LNCaP clone FGC (cell line): ENCODE results near the gene SH3BGRL2.

Experiments used
- DNase-seq: peaks from one replicate; pipeline ENCODE4 v3.0.0-alpha.2; 2011; ENCODE audit warnings: low read depth
- H3K4me3 ChIP-seq: 2 replicates; pipeline ENCODE4 v1.5.1; 2011; ENCODE audit warnings: mild to moderate bottlenecking, low read depth, low read length, control low read depth
- TF ChIP-seq, protein P1 (sequence below): IDR thresholded peaks from 2 replicates; pipeline ENCODE4 v1.5.1; 2012; ENCODE audit warnings: mild to moderate bottlenecking; ENCODE audit not compliant: control insufficient read depth, insufficient read depth; ENCODE audit errors: extremely low read depth

The SH3BGRL2 gene

DNA sequence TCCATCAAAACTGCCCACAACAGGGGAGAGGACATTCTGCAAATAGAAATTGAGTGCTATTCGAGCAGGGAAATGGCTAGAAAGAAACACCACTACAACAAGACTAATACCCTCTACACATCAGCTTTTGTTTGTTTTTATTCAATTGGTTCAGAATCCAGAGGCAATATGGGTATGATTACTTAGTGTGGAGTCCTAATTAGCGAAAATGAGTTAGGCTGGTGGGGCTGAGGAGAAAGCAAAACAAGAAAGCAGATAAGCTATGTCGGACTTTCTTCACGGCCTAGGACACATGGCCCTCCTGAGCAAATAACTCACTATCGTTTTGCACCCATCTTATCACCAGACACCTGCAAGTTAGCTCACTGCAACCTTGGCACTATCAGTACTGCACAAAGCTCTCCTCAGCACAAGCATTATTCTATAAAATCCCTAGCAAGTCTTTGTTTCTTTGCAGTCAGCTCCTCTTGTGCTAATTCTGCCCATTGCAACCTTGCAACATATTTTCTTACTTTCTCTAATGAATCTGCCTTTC lies 31.3 kb upstream of the SH3BGRL2 start:
- no peak for DNase-seq
- TF ChIP-seq, protein P1, sequence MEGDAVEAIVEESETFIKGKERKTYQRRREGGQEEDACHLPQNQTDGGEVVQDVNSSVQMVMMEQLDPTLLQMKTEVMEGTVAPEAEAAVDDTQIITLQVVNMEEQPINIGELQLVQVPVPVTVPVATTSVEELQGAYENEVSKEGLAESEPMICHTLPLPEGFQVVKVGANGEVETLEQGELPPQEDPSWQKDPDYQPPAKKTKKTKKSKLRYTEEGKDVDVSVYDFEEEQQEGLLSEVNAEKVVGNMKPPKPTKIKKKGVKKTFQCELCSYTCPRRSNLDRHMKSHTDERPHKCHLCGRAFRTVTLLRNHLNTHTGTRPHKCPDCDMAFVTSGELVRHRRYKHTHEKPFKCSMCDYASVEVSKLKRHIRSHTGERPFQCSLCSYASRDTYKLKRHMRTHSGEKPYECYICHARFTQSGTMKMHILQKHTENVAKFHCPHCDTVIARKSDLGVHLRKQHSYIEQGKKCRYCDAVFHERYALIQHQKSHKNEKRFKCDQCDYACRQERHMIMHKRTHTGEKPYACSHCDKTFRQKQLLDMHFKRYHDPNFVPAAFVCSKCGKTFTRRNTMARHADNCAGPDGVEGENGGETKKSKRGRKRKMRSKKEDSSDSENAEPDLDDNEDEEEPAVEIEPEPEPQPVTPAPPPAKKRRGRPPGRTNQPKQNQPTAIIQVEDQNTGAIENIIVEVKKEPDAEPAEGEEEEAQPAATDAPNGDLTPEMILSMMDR = no peak
- H3K4me3 ChIP-seq = no peak overlapping the region

DNA sequence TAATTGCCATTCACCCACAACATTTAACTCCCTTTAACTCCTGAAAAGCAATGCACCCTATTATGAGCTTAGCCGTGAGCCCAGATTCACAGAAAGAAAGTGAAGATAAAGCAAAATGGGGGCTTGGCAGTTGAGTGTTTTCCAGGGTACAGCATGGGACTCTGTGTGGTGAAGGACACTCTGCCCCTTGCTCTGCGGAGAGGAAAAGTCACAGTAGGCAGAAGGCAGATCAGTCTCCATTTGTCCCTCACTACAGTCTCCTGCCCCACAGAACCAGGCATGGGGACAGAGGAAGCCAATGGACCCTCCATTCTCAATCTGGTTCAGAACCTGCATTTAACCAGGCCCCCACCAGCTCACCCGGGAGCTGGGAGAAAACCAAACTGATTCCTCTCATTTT lies 30.8 kb upstream of the SH3BGRL2 start:
- no peak overlapping the region for H3K4me3 ChIP-seq
- TF ChIP-seq, protein P1 = no peak
- DNase-seq = no peak

DNA sequence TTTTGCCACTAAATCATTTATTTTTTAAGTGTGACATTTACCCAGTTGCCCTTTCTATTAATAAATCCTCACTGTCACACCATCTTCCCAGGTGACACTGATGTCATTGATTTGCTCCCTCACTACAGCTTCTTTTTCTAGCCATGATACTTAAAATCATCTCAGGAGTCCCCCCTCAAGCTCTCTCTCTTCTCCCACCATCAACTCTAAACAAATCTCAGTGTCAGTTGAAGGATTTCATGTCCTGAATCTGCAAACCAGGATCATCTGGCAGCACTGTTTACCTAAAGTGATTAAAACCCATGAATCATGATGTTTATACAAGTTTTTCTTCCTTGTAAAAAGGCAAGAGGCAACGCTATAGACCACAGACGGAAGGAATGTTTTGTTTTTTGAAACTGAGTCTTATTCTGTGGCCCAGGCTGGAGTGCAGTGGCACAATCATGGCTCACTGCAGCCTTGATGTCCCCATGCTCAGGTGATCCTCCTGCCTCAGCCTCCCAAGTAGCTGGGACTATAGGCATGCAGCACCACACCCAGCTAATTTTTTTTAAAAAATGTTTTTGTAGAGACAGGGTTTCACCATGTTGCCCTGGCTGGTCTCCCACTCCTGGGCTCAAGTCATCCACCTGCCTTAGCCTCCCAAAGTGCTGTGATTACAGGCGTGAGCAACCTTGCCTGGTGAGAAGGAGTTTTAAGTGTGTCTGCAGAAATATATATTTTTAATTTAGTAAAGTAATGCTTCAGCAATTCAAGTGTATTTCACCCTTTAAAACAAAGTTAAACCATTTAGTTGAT lies 30.1 kb upstream of the SH3BGRL2 start:
- DNase-seq = peak; percentile 48
- TF ChIP-seq, protein P1 = no peak
- H3K4me3 ChIP-seq = no peak overlapping the region

DNA sequence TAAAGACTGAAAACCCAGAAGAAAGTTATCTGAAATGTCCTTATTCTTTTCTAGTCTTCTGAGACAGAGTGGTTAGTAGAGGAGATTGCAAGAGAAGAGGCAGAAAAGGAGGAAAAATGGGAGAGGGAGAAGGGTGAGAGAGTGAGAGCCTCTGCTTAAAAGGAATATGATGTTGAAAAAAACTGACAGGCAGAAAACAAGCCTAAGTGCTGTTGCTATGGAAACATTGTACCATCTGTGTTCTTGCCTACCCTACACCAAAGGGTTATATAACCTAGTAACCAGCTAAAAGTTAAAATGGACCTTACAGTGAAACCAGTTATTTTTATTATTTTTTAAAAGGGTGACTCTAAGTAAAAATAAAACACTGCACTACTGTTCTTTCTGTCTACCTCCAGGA lies 28.3 kb upstream of the SH3BGRL2 start:
- H3K4me3 ChIP-seq = no peak overlapping the region
- TF ChIP-seq, protein P1 = no peak
- DNase-seq = no peak

DNA sequence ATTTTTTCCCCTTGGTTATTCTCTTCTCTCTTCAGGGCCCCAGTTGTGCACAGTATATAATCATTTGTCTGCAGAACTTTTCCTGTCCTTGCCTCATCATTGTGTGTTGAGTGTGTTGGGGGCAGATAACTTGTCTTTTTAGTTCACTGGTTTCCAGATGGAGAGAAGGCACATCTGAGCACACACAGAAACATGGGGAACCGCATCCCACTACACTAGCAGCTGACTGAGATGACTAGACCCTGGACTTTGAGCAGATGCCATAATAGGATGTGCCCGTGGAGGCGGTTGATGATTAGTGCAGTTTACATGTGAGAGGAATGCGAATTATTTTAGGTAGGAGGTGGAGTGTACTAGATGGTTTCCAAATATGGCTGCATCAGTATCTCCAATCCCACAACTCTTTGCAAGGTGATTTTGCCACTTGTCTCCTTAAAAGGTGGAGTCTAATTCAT lies 26.5 kb upstream of the SH3BGRL2 start:
- TF ChIP-seq, protein P1 = no peak
- no peak for DNase-seq
- no peak overlapping the region for H3K4me3 ChIP-seq

DNA sequence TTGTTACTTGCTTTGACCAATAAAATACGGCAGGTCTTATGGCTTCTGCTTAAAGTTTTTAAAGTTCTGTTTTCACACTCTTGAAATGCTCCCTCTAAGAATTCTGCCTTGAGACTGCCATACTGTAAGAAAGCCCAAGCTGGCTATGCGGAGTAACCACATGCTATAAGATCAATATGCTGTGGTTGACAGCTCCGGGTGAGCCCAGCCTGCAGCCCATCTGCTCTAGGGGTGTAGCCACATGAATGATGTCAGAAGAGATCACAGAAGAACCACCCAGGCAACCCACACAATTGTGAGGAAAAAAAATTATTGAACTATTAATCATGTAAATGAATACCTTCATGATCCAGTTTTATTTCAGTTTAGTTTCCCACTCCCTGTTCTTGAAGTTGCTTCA lies 26.1 kb upstream of the SH3BGRL2 start:
- DNase-seq = no peak
- no peak overlapping the region for H3K4me3 ChIP-seq
- TF ChIP-seq, protein P1 = no peak
